Panc1 (cell line): Measurements from ENCODE around the gene CRNN.

Source experiments
- POLR2AphosphoS5 ChIP-seq: IDR thresholded peaks from 2 replicates; pipeline ENCODE4 v1.6.1; 2012; ENCODE audit warnings: mild to moderate bottlenecking, low read depth, low read length, moderate library complexity
- SIN3A ChIP-seq: IDR thresholded peaks from 2 replicates; pipeline ENCODE4 v1.6.1; 2012; ENCODE audit warnings: low read depth, mild to moderate bottlenecking, low read length, moderate library complexity, borderline replicate concordance; ENCODE audit not compliant: insufficient read depth
- TF ChIP-seq, protein P1 (sequence below): fragments of 450-650 bp; IDR thresholded peaks from 2 replicates; pipeline ENCODE4 v1.5.1; 2017; ENCODE audit warnings: mild to moderate bottlenecking

DNA sequence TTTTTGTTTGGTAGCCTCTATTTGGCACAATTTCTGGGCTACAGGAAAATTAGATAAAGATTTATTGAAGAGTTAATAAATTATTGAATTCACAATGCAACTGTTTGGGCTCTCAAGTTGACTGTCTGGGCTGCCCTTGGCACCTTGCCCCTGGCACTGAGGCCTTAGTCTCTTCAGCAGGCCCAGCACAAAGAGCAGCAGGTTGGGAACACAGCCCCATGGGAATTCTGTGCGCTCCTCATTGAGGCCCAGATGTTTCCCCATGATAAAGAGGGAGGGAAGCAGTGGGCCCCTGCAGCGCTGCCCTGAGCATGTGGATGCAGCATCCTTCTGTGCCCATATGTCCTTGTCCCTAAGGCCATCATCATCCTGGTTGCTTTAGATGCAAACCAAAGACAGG, 2.9 kb downstream of the CRNN start:
- TF ChIP-seq, protein P1, sequence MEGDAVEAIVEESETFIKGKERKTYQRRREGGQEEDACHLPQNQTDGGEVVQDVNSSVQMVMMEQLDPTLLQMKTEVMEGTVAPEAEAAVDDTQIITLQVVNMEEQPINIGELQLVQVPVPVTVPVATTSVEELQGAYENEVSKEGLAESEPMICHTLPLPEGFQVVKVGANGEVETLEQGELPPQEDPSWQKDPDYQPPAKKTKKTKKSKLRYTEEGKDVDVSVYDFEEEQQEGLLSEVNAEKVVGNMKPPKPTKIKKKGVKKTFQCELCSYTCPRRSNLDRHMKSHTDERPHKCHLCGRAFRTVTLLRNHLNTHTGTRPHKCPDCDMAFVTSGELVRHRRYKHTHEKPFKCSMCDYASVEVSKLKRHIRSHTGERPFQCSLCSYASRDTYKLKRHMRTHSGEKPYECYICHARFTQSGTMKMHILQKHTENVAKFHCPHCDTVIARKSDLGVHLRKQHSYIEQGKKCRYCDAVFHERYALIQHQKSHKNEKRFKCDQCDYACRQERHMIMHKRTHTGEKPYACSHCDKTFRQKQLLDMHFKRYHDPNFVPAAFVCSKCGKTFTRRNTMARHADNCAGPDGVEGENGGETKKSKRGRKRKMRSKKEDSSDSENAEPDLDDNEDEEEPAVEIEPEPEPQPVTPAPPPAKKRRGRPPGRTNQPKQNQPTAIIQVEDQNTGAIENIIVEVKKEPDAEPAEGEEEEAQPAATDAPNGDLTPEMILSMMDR = no peak
- no peak for TF ChIP-seq SIN3A
- TF ChIP-seq POLR2AphosphoS5 = no peak
